Measurements from ENCODE around the gene ABCB7. TPM values are rescaled to one million over a fixed set of nuclear protein-coding genes. Genes with fewer than 3 reads are reported as not detected.

ABCB7 gene
- total RNA-seq, 1 donor from 2014 or later, result 29.4 TPM

- H3K4me1 Mint-ChIP-seq, result peaks cover 10% of the 10 kb centered on the region
- peaks cover 6% of the 10 kb centered on the region for H3K36me3 Mint-ChIP-seq
- no peak overlapping the region for H3K27ac Mint-ChIP-seq
- H3K4me3 Mint-ChIP-seq, result no peak overlapping the region
- no peak for TF ChIP-seq CTCF (IDR thresholded peaks at IDR 0.05; ENCODE audit: unreplicated experiment)
- no peak for DNase-seq (ENCODE audit: low spot score in 2 of 2, unreplicated experiment in 2 of 2)
- no peaks in the 10 kb centered on the region for H3K27me3 Mint-ChIP-seq (ENCODE audit: low read depth)
- H3K9me3 Mint-ChIP-seq, result peaks cover 49% of the 10 kb centered on the region
Observed at GRCh38 chrX:75084757-75085156, 71.3 kb downstream of the ABCB7 start.

GRCh38 chrX:75076429-75076828 lies 79.7 kb downstream of the ABCB7 start:
- peaks cover 18% of the 10 kb centered on the region for H3K9me3 Mint-ChIP-seq
- H3K27ac Mint-ChIP-seq, result no peak overlapping the region
- peaks cover 2% of the 10 kb centered on the region for H3K36me3 Mint-ChIP-seq
- no peak for TF ChIP-seq CTCF (IDR thresholded peaks at IDR 0.05; ENCODE audit: unreplicated experiment)
- no peak for DNase-seq (ENCODE audit: low spot score in 2 of 2, unreplicated experiment in 2 of 2)
- H3K27me3 Mint-ChIP-seq (ENCODE audit: low read depth), result no peaks in the 10 kb centered on the region
- H3K4me3 Mint-ChIP-seq, result no peak overlapping the region
- H3K4me1 Mint-ChIP-seq, result no peaks in the 10 kb centered on the region

- Mint-ChIP-seq H3K9me3 (peaks cover 18% of the 10 kb centered on the region), H3K36me3 (peaks cover 3% of the 10 kb centered on the region), H3K4me1 (peaks cover 4% of the 10 kb centered on the region), H3K4me3 (no peak overlapping the region), H3K27ac (no peak overlapping the region), H3K27me3 (ENCODE audit: low read depth) (no peaks in the 10 kb centered on the region)
- TF ChIP-seq CTCF (IDR thresholded peaks at IDR 0.05; ENCODE audit: unreplicated experiment), result no peak
- DNase-seq (ENCODE audit: low spot score in 2 of 2, unreplicated experiment in 2 of 2), result no peak
Observed at GRCh38 chrX:75074475-75074874, 81.6 kb downstream of the ABCB7 start.

GRCh38 chrX:75071334-75071733 lies 84.7 kb downstream of the ABCB7 start:
- H3K4me3 Mint-ChIP-seq, result no peak overlapping the region
- H3K9me3 Mint-ChIP-seq, result peaks cover 22% of the 10 kb centered on the region
- peaks cover 6% of the 10 kb centered on the region for H3K36me3 Mint-ChIP-seq
- H3K4me1 Mint-ChIP-seq, result peaks cover 4% of the 10 kb centered on the region
- no peaks in the 10 kb centered on the region for H3K27me3 Mint-ChIP-seq (ENCODE audit: low read depth)
- TF ChIP-seq CTCF (IDR thresholded peaks at IDR 0.05; ENCODE audit: unreplicated experiment), result no peak
- H3K27ac Mint-ChIP-seq, result no peak overlapping the region
- DNase-seq (ENCODE audit: low spot score in 2 of 2, unreplicated experiment in 2 of 2), result no peak

- DNase-seq (ENCODE audit: low spot score in 2 of 2, unreplicated experiment in 2 of 2), result no peak
- Mint-ChIP-seq H3K27ac (no peak overlapping the region), H3K4me3 (no peak overlapping the region), H3K4me1 (peaks cover 4% of the 10 kb centered on the region), H3K36me3 (peaks cover 4% of the 10 kb centered on the region), H3K27me3 (ENCODE audit: low read depth) (no peaks in the 10 kb centered on the region), H3K9me3 (peaks cover 13% of the 10 kb centered on the region)
- no peak for TF ChIP-seq CTCF (IDR thresholded peaks at IDR 0.05; ENCODE audit: unreplicated experiment)
Observed at GRCh38 chrX:75067931-75068330, 88.2 kb downstream of the ABCB7 start.

GRCh38 chrX:75061701-75062100 lies 94.4 kb downstream of the ABCB7 start:
- Mint-ChIP-seq H3K4me1 (no peaks in the 10 kb centered on the region), H3K36me3 (peaks cover 2% of the 10 kb centered on the region), H3K9me3 (peaks cover 10% of the 10 kb centered on the region), H3K27ac (no peak overlapping the region), H3K4me3 (no peak overlapping the region), H3K27me3 (ENCODE audit: low read depth) (no peaks in the 10 kb centered on the region)
- no peak for DNase-seq (ENCODE audit: low spot score in 2 of 2, unreplicated experiment in 2 of 2)
- TF ChIP-seq CTCF (IDR thresholded peaks at IDR 0.05; ENCODE audit: unreplicated experiment), result no peak
